HepG2 (cell line): ENCODE results near the gene NUBP2. TPM values are rescaled to one million over a fixed set of nuclear protein-coding genes. Genes with fewer than 3 reads are reported as not detected.

Experiments used
- EP300 ChIP-seq, 3 experiments: sonication (generic) in 1 of 3; formaldehyde crosslinking in 1 of 3; IDR thresholded peaks; 2 replicates each; pipeline versions ENCODE4 v1.5.1 to v1.6.1; 2011 to 2020; ENCODE audit warnings: low read depth in 2 of 3, low read length in 2 of 3, borderline replicate concordance in 1 of 3, improper control_type of control experiment in 1 of 3, mild to moderate bottlenecking in 1 of 3, missing genetic modification reagents in 1 of 3, moderate library complexity in 1 of 3
- GLI4 ChIP-seq: sonication (generic); formaldehyde crosslinking; IDR thresholded peaks from 2 replicates; pipeline ENCODE4 v1.5.1; 2020; ENCODE audit warnings: missing genetic modification reagents, mild to moderate bottlenecking, moderate library complexity, borderline replicate concordance
- GPN1 ChIP-seq: sonication (generic); formaldehyde crosslinking; IDR thresholded peaks from 2 replicates; pipeline ENCODE4 v1.5.1; 2020; ENCODE audit warnings: missing genetic modification reagents, borderline replicate concordance
- MLLT10 ChIP-seq: sonication (generic); formaldehyde crosslinking; IDR thresholded peaks from 2 replicates; pipeline ENCODE4 v1.4.0; 2020; ENCODE audit warnings: missing genetic modification reagents
- ONECUT2 ChIP-seq: sonication (generic); formaldehyde crosslinking; IDR thresholded peaks from 2 replicates; pipeline ENCODE4 v1.4.0; 2020; ENCODE audit warnings: missing genetic modification reagents
- POLR2A ChIP-seq, 2 experiments: IDR thresholded peaks; 2 replicates each; pipeline ENCODE4 v1.6.1; 2011; ENCODE audit warnings: low read depth in 2 of 2, low read length in 2 of 2, mild to moderate bottlenecking in 1 of 2, moderate library complexity in 1 of 2; ENCODE audit not compliant: insufficient read depth in 1 of 2
- POLR2G ChIP-seq: fragments of 200-400 bp; formaldehyde crosslinking; IDR thresholded peaks from 2 replicates; pipeline ENCODE4 v1.6.1; 2018; ENCODE audit warnings: mild to moderate bottlenecking, low read depth, low read length, moderate library complexity
- REXO4 ChIP-seq: sonication (generic); formaldehyde crosslinking; IDR thresholded peaks from 2 replicates; pipeline ENCODE4 v1.8.0; 2022; ENCODE audit warnings: missing genetic modification reagents, mild to moderate bottlenecking, borderline replicate concordance
- SRSF1 ChIP-seq: fragments of 200-400 bp; formaldehyde crosslinking; optimal IDR thresholded peaks from 2 replicates; pipeline ENCODE3; 2017; ENCODE audit warnings: mild to moderate bottlenecking, low read depth, low read length, moderate library complexity
- ZFY ChIP-seq: sonication (generic); formaldehyde crosslinking; IDR thresholded peaks from 2 replicates; pipeline ENCODE4 v1.4.0; 2020; ENCODE audit warnings: missing genetic modification reagents
- ZNF234 ChIP-seq: sonication (generic); formaldehyde crosslinking; conservative IDR thresholded peaks from 2 replicates; pipeline ENCODE4 v1.5.1; 2020; ENCODE audit warnings: mild to moderate bottlenecking, missing genetic modification reagents
- ZNF350 ChIP-seq: sonication (generic); formaldehyde crosslinking; IDR thresholded peaks from 2 replicates; pipeline ENCODE4 v1.4.0; 2020; ENCODE audit warnings: mild to moderate bottlenecking, low read depth, missing genetic modification reagents, borderline replicate concordance
- ZNF430 ChIP-seq: sonication (generic); formaldehyde crosslinking; IDR thresholded peaks from 2 replicates; pipeline ENCODE4 v1.9.0; 2021; ENCODE audit warnings: mild to moderate bottlenecking, missing genetic modification reagents
- ZNF609 ChIP-seq: sonication (generic); formaldehyde crosslinking; IDR thresholded peaks from 2 replicates; pipeline ENCODE4 v1.4.0; 2020; ENCODE audit warnings: mild to moderate bottlenecking, missing genetic modification reagents, borderline replicate concordance
- ZNF768 ChIP-seq: sonication (generic); formaldehyde crosslinking; IDR thresholded peaks from 2 replicates; pipeline ENCODE4 v1.4.0; 2020; ENCODE audit warnings: missing genetic modification reagents
- ZNF792 ChIP-seq: IDR thresholded peaks from 2 replicates; pipeline ENCODE4 v1.6.1; 2016
- polyA plus RNA-seq, 8 experiments: library from polyadenylated mRNA; depleted of rRNA in 3 of 8; stranded (reverse) in 7 of 8; unstranded in 1 of 8; fragments of >200 nt; fragmentation: Illumina TruSeq in 4 of 8; extraction: Trizol in 4 of 8; gene quantifications; 2 replicates each; pipeline versions ENCODE4 v1.2.1 to v1.2.3, GENCODE V29; 2011 to 2016; ENCODE audit warnings: low read depth in 4 of 8, missing spikeins in 1 of 8, mixed read lengths in 1 of 8; ENCODE audit not compliant: insufficient read depth in 1 of 8
- total RNA-seq, 5 experiments: library from RNA; depleted of rRNA; stranded (reverse); fragments of >200 nt; fragmentation: Illumina TruSeq; extraction: Trizol; gene quantifications; 2 replicates each; pipeline ENCODE4 v1.2.3, GENCODE V29; 2016; ENCODE audit warnings: low read depth in 1 of 5
- TF ChIP-seq, protein P1 (sequence below): sonication (generic); formaldehyde crosslinking; conservative IDR thresholded peaks from 2 replicates; pipeline ENCODE4 v1.4.0; 2020; ENCODE audit warnings: missing genetic modification reagents
- TF ChIP-seq, protein P2 (sequence below): sonication (generic); formaldehyde crosslinking; IDR thresholded peaks from 2 replicates; pipeline ENCODE4 v1.9.0; 2021; ENCODE audit warnings: missing genetic modification reagents, mild to moderate bottlenecking, borderline replicate concordance

Gene NUBP2
- total and polyA plus RNA-seq, 2 of the 13 experiments (the other 11 are each of a cell fraction or from before 2014, with no cell fraction given) = 25.7 to 61.5 TPM

DNA sequence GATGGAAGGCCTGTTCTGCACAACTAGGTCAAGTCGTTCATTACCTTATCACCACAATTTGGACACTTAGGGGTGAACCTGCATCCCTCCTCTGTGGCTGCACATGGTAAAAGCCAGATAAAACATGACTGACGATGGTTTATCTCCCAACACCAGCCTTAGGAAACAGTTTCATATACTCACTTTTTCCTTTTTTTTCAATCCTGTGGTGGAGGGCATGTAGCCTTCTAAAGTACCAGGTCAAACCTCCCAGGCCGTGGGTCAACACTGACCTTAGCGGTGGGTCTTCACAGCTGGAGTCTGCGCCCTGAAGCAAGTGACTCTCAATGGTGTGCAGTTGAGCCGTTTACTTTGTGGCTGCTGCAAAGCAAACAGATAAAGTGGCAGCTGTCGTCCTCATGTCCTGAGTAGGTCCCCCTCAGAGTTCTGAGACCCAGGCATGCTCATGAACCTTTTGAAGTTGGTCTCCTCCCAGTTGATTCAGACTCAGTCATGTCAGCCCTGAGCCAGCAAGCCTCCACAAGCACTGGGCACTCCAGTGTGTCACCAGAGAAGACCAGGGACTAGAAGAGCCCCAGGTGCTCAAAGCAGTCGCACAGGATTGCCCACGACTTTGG is 50.2 kb downstream of the NUBP2 start (continued):
- TF ChIP-seq EP300 (IDR thresholded peaks at IDR 0.05; ENCODE audit: low read depth in 2 of 2, low read length in 2 of 2) = peak in 1 of 2 experiments; percentile 73; a peak in 2 of 4 replicates
- peak; percentile 43; the same call in 1 of the 2 replicates for TF ChIP-seq EP300 (CRISPR knock-in tag; IDR thresholded peaks at IDR 0.05; ENCODE audit: borderline replicate concordance)
- 0 out of 2 replicates have a peak, but pooled peaks have one; percentile 53 for TF ChIP-seq ONECUT2 (CRISPR knock-in tag)
- TF ChIP-seq ZFY (CRISPR knock-in tag) = peak; percentile 37; the same call in 1 of the 2 replicates
- peak; percentile 89 for TF ChIP-seq ZNF609
- TF ChIP-seq, protein P1, sequence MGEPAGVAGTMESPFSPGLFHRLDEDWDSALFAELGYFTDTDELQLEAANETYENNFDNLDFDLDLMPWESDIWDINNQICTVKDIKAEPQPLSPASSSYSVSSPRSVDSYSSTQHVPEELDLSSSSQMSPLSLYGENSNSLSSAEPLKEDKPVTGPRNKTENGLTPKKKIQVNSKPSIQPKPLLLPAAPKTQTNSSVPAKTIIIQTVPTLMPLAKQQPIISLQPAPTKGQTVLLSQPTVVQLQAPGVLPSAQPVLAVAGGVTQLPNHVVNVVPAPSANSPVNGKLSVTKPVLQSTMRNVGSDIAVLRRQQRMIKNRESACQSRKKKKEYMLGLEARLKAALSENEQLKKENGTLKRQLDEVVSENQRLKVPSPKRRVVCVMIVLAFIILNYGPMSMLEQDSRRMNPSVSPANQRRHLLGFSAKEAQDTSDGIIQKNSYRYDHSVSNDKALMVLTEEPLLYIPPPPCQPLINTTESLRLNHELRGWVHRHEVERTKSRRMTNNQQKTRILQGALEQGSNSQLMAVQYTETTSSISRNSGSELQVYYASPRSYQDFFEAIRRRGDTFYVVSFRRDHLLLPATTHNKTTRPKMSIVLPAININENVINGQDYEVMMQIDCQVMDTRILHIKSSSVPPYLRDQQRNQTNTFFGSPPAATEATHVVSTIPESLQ (CRISPR knock-in tag) = no peak
- peak in 1 of 2 experiments; percentile 40; a peak in 1 of 4 replicates for TF ChIP-seq POLR2A (IDR thresholded peaks at IDR 0.05; ENCODE audit: insufficient read depth in 1 of 2, low read depth in 2 of 2, low read length in 2 of 2)
- TF ChIP-seq MLLT10 (CRISPR knock-in tag) = no peak
- no peak for TF ChIP-seq GPN1 (CRISPR knock-in tag)
- TF ChIP-seq, protein P2, sequence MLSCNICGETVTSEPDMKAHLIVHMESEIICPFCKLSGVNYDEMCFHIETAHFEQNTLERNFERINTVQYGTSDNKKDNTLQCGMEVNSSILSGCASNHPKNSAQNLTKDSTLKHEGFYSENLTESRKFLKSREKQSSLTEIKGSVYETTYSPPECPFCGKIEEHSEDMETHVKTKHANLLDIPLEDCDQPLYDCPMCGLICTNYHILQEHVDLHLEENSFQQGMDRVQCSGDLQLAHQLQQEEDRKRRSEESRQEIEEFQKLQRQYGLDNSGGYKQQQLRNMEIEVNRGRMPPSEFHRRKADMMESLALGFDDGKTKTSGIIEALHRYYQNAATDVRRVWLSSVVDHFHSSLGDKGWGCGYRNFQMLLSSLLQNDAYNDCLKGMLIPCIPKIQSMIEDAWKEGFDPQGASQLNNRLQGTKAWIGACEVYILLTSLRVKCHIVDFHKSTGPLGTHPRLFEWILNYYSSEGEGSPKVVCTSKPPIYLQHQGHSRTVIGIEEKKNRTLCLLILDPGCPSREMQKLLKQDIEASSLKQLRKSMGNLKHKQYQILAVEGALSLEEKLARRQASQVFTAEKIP (CRISPR knock-in tag) = no peak
- no peak for TF ChIP-seq REXO4 (CRISPR knock-in tag)
- TF ChIP-seq ZNF768 (CRISPR knock-in tag) = peak; percentile 58; the same call in 1 of the 2 replicates
- no peak for TF ChIP-seq ZNF234
- peak; percentile 66; the same call in 1 of the 2 replicates for TF ChIP-seq ZNF350 (CRISPR knock-in tag)
- TF ChIP-seq SRSF1 = no peak
- TF ChIP-seq GLI4 (CRISPR knock-in tag) = no peak
- TF ChIP-seq ZNF430 = no peak; the same call in none of the 2 replicates
- peak; percentile 90 for TF ChIP-seq ZNF792 (CRISPR knock-in tag)
- peak; percentile 61; the same call in 1 of the 2 replicates for TF ChIP-seq POLR2G
